Measurements from ENCODE around the gene STARD3NL.
"Not testable (repeated sequence)": the region's sequence is repeated elsewhere in the genome, so short reads cannot be mapped to it uniquely, and the experiment has no call there.

Gene STARD3NL, protein sequence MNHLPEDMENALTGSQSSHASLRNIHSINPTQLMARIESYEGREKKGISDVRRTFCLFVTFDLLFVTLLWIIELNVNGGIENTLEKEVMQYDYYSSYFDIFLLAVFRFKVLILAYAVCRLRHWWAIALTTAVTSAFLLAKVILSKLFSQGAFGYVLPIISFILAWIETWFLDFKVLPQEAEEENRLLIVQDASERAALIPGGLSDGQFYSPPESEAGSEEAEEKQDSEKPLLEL

DNA sequence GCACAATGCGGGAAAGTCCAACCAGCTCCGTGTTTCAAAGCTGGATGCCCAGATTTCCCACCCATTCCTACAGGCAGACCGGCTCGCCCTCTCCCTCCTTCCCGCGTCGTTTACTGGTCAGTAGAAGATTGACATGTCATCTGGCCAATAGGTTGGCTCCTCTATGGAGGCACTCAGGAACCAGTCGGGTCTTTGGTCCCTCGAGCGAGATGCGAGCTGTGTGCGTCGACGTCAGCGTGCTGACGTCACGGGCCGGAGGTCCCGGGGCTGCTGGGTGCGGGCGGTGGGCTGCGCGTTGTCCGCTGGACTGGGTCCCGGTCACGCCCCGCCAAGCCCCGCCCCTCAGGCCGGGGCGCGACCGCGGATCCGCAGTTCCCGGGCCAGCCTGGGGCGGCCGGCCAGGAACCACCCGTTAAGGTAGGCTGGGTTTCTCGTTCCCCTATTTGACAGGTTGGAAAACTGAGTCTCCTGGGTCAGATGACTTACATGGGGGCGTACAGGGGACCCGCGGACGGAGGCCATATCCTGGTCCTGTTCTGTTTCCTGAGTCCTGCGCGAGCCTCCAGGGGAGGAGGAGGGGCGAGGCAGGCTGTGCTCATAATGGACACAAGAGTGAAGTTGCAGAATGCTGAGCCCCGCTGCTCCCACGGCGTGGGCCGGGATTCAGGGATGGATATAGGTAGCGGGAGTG is at the start of gene STARD3NL:
Gene STARD3NL, plus strand, starts transcription at position 242 of the 691 bp plus-strand sequence. CDS start 29,260 bp downstream, outside the sequence.
- peak; percentile 100 for DNase-seq (ENCODE audit: low read depth, low spot score)

DNA sequence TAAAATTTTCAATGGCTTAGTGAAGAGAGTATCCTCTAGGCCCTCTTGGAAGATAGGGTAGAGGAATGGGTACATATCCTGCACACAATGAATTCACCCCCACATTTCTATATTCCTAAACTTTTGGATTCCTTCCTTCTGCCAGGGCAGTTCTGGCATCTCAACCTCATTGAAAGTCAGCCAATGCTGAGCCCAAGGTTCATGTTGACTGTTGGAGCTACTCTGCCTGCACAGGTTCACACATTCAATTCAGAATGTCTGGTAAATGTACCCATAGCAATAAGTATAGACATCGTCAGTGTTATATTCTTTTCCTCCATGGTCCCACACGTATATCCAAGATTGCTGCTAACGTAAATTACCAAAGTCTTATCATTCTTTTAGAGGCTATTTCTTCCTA is 48.9 kb upstream of the STARD3NL start:
- DNase-seq (ENCODE audit: low read depth, low spot score) = no peak

DNA sequence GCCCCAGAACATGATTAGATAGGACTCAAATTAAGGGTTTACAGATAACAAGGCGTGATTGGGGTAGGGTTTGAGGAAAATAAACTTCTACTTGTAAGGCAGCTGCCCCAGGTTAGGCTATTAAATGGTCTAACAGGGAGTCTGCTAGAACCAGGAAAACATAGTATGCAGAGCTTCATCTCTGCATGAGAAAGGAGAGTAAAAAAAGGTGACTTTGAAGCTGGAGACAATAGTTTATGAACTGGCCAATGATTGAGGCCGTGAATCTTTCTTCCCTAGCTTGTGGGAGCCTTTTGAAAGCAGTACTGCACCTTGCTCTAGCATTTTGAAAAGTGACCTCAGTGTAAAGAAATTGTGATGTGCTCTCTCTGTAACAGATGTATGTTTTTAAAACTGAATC is 48.5 kb upstream of the STARD3NL start:
- DNase-seq (ENCODE audit: low read depth, low spot score) = no peak

DNA sequence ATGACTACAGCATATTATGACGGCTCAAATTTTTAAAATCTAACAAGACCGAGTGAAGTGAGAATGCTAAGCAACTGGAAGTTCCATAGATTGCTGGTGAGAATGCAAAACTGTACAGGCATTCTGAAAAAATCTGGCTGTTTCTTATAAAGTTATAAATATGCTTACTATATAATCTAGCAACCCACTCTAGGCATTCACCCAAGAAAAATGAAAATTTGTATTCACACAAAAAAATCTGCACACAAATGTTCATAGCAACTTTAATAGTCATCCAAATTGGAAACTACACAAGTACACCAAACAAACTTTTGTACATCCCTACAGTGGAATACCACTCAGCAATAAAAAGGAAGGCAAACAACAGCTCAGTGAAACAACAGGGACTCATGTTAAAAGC is 39.9 kb upstream of the STARD3NL start:
- DNase-seq (ENCODE audit: low read depth, low spot score) = no peak

DNA sequence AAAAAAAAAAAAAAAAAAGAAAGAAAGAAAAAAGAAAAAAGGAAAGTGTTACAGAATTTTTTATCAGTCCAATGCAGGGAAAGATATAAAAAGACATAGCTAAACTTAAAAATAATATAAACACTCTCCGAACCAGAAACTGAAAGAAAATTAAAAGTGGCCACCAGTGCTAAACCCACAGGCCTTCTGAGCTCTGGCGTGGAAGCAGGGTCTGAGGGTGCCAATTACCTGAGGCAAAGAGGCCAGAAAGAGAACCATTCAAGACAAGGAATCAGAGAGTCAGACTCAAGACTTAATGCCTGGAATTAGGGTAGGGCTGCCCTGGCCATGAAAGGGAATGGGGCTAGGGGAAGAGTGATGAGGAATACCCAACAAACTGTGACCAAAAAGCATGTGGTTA is 36.9 kb upstream of the STARD3NL start:
- DNase-seq (ENCODE audit: low read depth, low spot score) = no peak

DNA sequence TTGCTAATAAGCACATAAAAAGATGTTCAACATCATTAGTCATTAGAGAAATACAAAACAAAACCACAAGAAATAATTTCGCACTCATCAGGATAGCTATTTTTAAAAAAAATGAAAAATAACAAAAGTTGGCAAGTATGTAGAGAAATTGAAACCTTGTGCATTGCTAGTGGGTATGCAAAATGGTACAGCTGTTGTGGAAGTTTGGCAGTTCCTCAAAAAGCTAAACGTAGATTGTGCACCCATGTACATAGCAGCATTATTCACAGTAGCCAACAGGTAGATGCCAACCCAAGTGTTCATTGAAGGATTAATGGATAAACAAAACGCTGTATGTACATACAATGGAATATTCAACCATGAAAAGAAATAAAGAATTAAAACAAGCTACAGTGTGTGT is 35.3 kb upstream of the STARD3NL start:
- no peak for DNase-seq (ENCODE audit: low read depth, low spot score)

DNA sequence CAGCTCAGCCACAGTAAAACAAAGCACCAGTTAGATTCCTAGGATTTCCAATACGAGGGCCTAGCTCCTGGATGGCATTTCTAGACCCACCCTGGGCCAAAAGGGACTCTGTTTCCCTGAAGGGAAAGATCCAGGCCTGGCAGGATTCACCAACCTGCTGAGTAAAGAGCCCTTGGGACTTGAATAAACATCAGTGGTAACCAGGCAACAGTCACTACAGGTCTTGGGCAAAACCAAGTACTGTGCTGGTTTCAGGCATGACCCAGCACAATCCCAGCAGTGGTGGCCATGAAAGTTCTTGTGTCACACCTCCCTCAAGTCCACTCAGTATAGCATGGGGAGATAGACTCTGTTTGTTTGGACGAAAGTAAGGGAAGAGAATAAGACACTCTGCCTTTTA is 31.0 kb upstream of the STARD3NL start:
- DNase-seq (ENCODE audit: low read depth, low spot score) = no peak

DNA sequence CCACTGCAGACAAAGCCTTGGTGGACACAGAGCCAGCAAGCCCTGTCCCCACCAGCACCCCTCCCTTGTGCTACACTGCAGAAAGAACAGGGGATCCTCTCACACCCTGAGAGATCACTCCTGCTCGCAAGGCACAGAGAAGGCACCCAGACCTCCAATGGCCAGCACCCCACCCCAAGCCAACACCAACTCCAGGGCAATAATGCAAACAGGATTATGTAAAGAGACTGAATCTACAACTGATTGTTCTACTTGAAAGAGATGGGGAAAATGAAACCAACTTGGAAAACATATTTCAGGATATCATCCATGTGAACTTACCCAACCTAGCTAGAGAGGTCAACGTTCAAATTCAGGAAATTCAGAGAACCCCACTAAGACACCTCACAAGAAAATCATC is 26.5 kb upstream of the STARD3NL start:
- DNase-seq (ENCODE audit: low read depth, low spot score) = no peak

DNA sequence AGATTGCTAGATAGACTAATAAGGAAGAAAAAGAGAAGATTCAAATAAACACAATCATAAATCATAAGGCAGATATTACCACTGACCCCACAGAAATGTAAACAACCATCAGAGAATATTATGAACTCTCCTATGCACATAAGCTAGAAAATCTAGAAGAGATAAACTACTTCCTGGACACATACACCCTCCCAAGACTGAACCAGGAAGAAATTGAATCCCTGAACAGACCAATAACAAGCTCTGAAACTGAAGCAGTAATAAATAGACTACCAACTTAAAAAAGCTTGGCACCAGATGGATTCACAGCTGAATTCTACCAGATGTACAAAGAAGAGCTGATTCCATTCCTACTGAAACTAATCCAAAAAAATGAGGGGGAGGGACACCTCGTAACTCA is 24.5 kb upstream of the STARD3NL start:
- DNase-seq (ENCODE audit: low read depth, low spot score) = no peak

DNA sequence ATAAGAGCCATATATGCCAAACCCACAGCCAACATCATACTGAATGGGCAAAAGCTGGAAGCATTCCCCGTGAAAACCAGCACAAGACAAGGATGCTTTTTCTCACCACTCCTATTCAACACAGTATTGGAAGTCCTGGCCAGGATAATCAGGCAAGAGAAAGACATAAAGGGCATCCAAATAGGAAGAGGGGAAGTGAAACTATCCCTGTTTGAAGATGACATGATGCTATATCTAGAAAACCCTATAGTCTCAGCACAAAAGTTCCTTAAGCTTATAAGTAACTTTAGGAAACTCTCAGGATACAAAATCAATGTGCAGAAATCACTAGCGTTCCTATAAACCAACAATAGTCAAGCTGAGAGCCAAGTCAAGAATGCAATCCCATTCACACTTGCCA is 23.8 kb upstream of the STARD3NL start:
- DNase-seq (ENCODE audit: low read depth, low spot score) = no peak

DNA sequence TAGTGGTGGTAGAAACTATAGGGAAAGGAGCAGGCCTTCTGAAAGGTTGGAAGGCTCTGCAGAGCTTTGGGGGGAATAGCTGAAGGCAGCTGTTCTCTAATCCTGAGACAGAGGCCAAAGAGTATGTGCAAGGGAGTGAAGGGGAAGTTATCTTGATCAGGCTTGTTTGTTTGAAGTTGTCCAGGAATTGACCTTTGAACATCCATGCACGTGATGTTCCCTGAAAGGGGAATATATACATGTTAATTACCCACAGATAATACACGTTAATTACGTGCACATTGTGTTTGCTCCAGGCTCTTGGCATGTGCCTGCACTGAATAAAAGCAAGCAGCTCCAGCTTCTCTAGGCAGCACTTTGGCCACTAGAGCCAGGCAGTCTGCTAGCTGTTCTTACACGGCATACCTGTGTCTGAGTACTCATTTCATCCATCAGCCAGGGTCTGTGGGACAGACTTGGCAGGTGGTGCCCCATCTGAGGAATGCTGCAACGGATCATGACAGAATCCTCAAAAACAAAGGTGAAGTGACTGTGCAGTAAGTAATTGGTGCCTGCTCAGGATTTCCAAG is 18.0 kb upstream of the STARD3NL start:
- DNase-seq (ENCODE audit: low read depth, low spot score) = no peak

DNA sequence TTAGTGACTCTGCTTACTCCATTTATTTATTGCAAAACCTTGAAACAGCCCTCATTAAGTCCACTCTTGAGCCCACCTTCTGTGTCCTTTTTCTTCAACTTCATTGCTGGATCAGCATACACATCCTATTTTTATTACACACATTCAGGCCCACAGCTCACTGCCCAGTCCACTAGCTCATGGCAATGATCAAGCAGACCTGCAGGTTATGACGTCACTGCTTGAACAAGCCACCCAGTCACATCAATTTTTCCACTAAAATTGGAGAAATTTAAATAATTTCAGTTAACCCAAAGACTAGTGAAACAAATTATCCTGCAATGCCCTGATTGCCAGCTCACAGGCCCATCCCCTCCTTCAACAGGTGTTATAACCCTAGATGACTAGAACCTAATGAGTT is 16.0 kb upstream of the STARD3NL start:
- DNase-seq (ENCODE audit: low read depth, low spot score) = no peak

DNA sequence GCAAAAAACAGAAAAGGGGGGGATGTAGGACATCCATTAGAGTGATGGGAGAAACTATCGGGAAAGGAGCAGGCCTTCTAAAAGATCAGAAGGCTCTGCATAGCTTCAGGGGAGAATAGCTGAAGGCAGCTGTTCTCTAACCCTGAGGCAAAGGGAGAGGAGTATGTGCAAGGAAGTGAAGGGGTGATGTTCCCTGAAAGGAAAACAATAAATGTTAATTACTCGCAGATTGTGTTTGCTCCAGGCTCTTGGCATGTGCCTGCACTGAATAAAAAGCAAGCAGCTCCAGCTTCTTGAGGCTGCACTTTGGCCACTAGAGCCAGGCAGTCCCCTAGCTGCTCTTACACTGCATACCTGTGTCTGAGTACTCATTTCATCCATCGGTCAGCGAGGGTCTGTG is 14.4 kb upstream of the STARD3NL start:
- no peak for DNase-seq (ENCODE audit: low read depth, low spot score)

DNA sequence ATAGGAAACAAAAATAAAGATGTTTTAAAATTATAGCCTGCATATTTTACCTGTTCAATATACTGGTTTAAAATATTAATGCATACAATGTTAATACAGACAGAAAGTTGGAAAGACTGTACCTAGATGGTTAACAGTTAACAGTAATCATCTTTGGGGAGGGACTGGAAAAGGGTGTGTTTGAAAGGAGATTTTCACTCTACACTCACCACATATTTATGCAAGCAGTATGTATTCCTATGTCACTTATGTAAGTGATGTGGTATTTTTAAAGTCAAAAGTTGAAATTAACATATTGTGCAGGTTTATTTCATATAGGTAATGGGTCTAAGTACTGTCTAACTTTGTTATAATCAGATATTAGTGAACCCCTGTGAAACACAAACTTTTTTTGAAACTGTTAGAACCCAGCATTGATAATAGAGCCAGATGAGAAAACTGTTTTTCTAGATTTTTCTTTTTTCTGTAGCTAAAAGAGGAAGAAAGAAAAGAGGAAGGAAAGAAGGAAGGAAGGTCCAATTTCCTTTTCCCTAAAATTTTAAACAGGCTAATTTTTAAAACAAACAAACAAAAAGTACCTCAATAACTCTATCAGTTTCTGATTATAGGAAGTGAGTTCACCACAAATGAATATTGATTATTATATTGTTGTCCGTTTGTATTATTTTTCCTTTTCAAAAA is 9.0 kb upstream of the STARD3NL start:
- no peak for DNase-seq (ENCODE audit: low read depth, low spot score)

DNA sequence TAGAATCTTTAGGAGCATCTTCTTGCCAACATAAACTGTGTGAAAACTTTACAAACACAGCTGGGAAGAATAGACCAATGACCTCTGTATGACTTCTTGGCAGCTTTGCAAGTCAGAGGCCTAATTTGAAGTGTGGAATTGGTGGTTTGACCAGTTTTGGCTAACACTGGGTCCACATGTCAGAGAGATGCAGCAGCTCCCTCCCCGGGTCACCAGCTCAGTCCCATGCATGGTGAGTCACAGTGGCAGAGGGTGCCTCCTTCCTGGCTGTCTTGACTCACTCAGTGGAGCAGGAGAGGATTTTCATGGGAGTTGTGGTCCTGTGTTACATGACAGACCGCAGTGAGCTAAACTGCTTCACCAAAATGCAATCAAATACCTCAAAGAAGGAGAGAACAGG is 8.2 kb upstream of the STARD3NL start:
- DNase-seq (ENCODE audit: low read depth, low spot score) = no peak

DNA sequence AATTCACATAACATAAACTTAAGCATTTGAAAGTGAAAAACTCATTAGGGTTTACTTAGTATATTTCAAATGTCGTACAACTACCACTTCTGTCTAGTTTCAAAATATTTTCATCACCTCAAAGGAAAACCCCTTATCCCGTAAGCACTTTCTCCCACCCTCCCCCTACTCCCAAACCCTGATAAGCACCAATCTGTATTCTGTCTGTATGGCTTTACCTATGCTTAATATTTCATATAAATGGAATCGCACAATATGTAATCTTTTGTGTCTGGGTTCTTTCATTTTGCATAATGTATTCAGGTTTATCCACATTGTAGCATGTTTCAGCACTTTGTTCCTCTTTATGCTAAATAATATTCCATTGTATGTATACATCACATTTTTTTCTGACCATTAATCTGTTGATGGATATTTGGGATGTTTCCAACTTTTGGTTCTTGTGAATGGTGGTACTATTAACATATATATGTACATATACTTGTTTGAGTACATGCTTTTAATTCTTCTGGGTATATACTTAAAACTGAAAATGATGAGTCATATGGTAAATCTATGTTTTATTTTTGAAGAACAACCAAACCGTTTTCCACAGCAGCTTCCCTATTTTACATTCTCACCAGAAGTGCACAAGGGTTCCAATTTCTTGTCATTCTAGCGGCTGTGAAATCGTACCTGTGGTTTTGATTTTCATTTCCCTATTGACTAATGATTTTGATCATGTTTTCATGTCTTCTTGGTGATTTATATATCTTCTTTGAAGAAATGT is 6.2 kb upstream of the STARD3NL start:
- DNase-seq (ENCODE audit: low read depth, low spot score) = no peak

DNA sequence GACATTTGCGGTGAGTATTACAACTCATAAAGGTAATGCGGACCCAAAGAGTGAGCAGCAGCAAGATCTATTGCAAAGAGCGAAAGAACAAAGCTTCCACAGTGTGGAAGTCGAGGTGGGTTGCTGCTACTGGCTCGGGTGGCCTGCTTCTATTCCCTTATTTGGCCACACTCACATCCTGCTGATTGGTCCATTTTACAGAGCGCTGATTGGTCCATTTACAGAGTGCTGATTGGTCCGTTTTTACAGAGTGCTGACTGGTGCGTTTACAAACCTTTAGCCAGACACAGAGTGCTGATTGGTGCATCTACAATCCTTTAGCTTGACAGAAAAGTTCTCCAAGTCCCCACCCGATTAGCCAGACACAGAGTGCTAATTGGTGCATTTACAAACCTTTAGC is 2.5 kb upstream of the STARD3NL start:
- DNase-seq (ENCODE audit: low read depth, low spot score) = not testable (repeated sequence)

DNA sequence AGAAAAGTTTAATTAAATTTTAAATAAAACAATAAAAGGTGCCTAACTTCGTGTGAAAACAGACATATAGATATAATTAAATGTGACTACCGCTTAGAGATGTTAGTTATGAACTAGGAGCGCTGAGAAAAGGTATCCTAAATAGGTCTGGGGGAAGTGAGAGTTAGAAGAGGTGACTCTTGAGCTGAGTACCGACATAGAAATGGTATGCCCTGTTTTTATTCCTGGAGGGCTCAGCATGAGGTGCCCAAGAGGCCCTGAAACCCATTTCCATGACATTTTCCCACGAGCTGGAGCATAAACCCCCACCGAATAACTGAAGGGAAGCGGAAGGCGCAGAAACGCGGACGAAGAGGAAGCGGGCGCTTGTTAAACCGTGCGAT is 433 bp upstream of the STARD3NL start:
- DNase-seq (ENCODE audit: low read depth, low spot score) = no peak

DNA sequence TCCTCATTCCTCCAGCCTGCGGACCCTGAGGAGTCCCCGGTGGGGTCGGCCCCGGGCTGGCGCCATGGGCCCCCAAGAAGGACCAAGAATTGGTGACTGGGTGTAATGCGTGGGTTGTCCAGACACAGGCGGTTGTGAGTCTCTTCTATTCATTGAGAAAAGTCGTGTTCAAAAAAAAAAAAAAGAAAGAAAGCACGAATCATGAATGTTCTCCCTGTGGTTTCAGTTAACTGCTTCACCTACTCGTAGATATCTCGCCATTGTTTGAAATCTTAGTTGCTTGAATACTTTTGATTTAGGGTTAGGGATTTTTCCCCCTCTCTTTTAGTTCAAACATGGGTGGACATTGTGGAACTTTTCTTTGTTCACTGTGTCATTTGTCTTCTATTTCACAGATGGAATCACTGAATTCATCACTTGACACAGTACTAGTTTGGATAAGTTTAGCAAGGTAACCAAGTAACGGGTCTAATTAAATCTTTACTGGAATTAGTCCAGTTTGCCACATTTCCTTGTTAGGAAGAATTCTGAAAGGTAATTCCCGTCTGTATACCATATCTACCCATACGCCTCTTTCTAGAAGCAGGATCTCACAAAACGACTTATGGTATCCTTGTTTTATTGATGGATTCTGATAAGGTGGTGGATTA is 775 bp downstream of the STARD3NL start:
- no peak for DNase-seq (ENCODE audit: low read depth, low spot score)

DNA sequence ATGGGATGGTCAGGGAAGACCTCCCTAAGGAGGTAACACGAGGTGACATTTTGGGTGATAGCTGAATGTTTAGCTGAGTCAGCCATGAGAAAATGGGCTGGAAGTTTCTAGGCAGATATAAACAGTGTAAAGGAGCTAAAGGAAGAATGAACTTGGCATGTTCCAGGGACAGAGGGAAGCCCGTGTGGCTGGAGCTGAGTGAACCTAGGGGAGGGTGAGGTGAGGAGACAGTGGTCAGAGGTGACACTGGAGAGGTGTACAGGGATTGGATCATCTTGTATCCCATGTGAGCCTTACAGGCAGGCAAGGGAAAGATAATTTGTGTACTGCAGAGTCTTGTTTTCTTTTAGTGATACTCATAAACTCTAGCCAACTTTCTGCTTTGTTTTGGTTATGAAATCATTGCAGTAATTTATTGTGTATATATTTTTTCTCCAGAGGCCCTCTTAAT is 1.8 kb downstream of the STARD3NL start:
- DNase-seq (ENCODE audit: low read depth, low spot score) = no peak

DNA sequence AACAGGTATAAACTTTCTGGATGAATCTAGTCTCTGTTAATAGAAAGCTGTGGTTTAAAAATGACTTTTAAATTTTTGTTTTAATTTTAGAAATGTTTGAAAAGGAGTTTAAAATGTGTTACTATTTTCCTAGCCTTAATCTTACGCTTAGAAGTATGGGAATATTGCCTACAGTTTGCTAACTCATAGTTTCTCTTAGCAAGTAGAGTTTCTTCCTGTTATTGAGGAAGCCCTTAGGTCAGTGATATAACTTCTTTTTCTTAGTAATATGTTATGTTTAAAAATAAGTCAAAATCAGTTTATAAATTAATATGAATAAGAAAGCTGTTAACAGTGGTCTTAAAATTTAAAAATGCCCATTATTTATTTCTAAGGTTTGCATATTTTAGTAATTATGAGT is 3.1 kb downstream of the STARD3NL start:
- DNase-seq (ENCODE audit: low read depth, low spot score) = no peak
